SH-SY5Y (cell line): ENCODE results near the gene TSNAXIP1.

ENCODE experiments used
- GATA2 ChIP-seq: IDR thresholded peaks from 2 replicates; pipeline ENCODE4 v1.6.1; 2011; ENCODE audit warnings: mild to moderate bottlenecking, low read depth, low read length
- GATA3 ChIP-seq: IDR thresholded peaks from 2 replicates; pipeline ENCODE4 v1.6.1; 2011; ENCODE audit warnings: low read depth, mild to moderate bottlenecking, low read length, moderate library complexity

DNA sequence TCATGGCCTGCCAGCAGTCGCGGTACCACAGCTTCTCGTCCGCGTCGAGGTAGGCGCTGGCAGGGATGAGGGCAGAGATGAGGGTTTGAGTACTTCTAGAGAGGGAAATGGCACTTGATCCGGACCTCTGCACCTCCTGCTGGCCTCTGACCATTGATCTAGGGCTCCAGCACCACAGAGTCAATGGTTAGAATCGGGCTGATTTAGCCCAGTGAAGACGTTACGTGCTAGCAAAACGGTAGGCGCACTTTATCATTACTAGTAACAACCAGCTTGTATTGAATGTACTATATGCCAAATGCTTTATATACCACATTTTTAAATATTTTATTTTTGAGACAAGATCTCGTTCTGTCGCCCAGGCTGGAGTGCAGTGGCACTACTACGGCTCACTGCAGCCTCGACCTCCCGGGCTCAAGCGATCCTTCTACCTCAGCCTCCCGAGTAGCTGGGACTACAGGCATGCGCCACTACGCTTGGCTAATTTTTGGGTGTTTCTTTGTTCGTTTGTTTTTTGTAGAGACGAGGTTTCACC, 526 bp downstream of the TSNAXIP1 start:
- TF ChIP-seq GATA2 (no peak), GATA3 (no peak)
